ENCODE results near the gene NTM. TPM values are rescaled to one million over a fixed set of nuclear protein-coding genes. Genes with fewer than 3 reads are reported as not detected.

The NTM gene
- total RNA-seq, 1 donor from 2014 or later: not detected

DNA sequence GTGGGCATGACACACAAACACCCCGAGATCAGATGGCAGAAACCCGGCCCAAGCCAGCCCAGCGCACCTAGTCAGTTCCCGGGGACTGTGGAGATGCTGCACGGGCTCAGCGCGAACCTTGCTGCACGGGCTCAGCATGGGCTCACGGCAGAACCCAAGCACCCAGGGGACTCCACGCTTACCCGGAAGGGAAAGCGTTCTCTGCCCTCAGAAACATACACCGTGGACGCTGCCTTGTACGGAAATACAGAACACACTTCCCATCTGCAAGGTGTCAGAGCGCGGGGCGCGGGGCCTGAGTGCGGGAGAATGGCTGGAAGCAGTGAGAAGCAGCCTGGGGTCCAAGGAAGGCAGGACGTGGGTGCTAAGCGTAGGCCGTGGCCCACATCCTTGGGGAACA lies 319.9 kb downstream of the NTM start:
- ATAC-seq (ENCODE audit: low read depth) (no peak), DNase-seq (no peak)
- peaks cover 18% of the 10 kb centered on the region for H3K27me3 Mint-ChIP-seq
- H3K4me1 Mint-ChIP-seq: no peaks in the 10 kb centered on the region
- H3K9me3 Mint-ChIP-seq: no peaks in the 10 kb centered on the region
- TF ChIP-seq, protein P1, sequence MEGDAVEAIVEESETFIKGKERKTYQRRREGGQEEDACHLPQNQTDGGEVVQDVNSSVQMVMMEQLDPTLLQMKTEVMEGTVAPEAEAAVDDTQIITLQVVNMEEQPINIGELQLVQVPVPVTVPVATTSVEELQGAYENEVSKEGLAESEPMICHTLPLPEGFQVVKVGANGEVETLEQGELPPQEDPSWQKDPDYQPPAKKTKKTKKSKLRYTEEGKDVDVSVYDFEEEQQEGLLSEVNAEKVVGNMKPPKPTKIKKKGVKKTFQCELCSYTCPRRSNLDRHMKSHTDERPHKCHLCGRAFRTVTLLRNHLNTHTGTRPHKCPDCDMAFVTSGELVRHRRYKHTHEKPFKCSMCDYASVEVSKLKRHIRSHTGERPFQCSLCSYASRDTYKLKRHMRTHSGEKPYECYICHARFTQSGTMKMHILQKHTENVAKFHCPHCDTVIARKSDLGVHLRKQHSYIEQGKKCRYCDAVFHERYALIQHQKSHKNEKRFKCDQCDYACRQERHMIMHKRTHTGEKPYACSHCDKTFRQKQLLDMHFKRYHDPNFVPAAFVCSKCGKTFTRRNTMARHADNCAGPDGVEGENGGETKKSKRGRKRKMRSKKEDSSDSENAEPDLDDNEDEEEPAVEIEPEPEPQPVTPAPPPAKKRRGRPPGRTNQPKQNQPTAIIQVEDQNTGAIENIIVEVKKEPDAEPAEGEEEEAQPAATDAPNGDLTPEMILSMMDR (IDR thresholded peaks at IDR 0.05): no peak
- ChIA-PET CTCF (no interaction called here), POLR2A (no interaction called here)
- H3K27ac Mint-ChIP-seq: no peak overlapping the region
- no peaks in the 10 kb centered on the region for H3K36me3 Mint-ChIP-seq (ENCODE audit: low read depth)
- intact Hi-C loops (cut with micrococcal nuclease): no loop called here
- H3K4me3 Mint-ChIP-seq: no peak overlapping the region

DNA sequence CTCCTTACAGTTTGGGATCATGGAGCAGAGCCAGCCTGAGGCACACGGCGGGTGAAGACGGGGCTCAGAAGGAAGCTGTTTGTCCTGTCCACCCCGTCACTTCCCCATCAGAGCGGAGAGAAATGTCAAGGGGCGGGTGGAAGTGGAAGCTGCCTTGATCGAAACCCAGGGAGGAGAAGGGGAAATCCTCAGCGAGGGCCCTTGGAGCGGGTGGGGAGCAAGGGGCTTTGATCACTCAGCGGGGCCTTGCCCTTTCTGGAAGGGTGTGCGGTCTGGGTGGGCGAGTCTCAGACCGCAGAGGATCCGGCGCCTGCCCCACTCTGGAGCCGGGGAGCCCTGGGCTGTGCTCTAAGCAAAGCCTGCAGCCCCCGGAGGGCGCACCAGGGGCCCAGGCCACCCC lies 320.4 kb downstream of the NTM start:
- intact Hi-C loops (cut with micrococcal nuclease): no loop called here
- ATAC-seq (ENCODE audit: low read depth) (no peak), DNase-seq (no peak)
- Mint-ChIP-seq H3K9me3 (no peaks in the 10 kb centered on the region), H3K4me3 (no peak overlapping the region), H3K27ac (no peak overlapping the region), H3K36me3 (ENCODE audit: low read depth) (no peaks in the 10 kb centered on the region), H3K4me1 (no peaks in the 10 kb centered on the region), H3K27me3 (peaks cover 18% of the 10 kb centered on the region)
- TF ChIP-seq, protein P1 (IDR thresholded peaks at IDR 0.05): no peak
- ChIA-PET POLR2A (no interaction called here), CTCF (no interaction called here)

DNA sequence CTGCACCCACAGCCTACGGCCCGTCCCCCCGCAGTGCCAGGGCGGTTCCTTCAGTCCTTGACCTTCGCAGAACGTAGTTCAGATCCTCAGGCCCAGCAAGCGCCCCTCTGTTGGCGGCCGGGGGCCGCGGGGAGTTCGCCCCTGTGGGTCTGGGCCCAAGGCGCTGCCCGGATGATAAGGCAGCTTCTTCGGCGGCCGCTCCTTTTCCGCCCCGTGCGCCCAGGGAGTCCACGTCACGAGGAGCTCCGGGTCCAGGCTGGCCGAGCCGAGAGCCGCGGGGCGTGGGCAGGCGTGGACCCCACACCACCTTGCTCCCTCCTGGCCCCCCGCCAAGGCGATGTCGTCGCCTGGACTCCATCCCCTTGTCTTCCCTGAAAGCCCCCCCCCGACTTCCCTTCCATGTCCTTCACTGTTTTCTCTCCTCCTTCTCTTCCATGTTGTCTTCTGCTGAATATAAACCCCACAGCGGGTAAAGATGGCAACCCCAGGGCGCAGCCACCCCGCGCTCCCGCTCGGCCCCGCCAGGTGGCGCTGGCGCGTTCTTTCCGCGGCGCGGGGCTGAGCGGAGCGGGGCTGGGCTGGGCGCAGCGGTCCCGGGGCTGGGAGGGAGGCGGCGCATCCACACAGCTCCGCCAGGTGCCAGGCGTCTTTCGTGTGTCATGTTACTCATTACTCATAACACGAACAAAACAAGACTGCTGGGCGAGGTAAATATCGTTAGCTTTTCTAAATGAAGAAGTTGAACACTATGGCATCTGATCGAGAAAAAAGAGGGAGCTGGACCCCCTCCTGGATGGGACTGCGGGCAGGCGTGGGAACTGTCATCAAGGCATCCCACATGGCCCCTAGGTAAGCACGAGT lies 321.0 kb downstream of the NTM start:
- intact Hi-C loops (cut with micrococcal nuclease): no loop called here

DNA sequence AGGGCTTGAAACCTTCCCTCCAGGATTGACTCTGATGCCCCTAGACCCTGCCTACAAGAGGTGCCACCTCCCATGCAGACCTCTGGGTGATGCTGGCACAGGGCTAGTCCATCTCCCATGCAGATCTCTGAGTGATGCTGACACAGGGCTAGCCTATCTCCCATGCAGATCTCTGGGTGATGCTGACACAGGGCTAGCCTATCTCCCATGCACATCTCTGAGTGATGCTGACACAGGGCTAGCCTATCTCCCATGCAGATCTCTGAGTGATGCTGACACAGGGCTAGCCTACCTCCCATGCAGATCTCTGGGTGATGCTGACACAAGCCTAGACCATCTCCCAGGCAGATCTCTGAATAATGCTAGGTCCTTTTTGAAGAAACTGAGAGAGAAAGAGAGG lies 321.7 kb downstream of the NTM start:
- H3K27ac Mint-ChIP-seq: no peak overlapping the region
- H3K36me3 Mint-ChIP-seq (ENCODE audit: low read depth): no peaks in the 10 kb centered on the region
- ChIA-PET CTCF (no interaction called here), POLR2A (no interaction called here)
- DNase-seq (no peak), ATAC-seq (ENCODE audit: low read depth) (no peak)
- intact Hi-C loops (cut with micrococcal nuclease): no loop called here
- TF ChIP-seq, protein P1 (IDR thresholded peaks at IDR 0.05): no peak
- no peaks in the 10 kb centered on the region for H3K9me3 Mint-ChIP-seq
- no peak overlapping the region for H3K4me3 Mint-ChIP-seq
- no peaks in the 10 kb centered on the region for H3K4me1 Mint-ChIP-seq
- peaks cover 12% of the 10 kb centered on the region for H3K27me3 Mint-ChIP-seq

More for the DNA sequence above, 321.0 kb downstream of the NTM start:
- Mint-ChIP-seq H3K9me3 (no peaks in the 10 kb centered on the region), H3K4me1 (no peaks in the 10 kb centered on the region), H3K27me3 (peaks cover 14% of the 10 kb centered on the region), H3K27ac (no peak overlapping the region), H3K36me3 (ENCODE audit: low read depth) (no peaks in the 10 kb centered on the region), H3K4me3 (no peak overlapping the region)
- no peak for ATAC-seq (ENCODE audit: low read depth)
- ChIA-PET POLR2A (no interaction called here), CTCF (no interaction called here)
- no peak for DNase-seq
- TF ChIP-seq, protein P1 (IDR thresholded peaks at IDR 0.05): no peak

DNA sequence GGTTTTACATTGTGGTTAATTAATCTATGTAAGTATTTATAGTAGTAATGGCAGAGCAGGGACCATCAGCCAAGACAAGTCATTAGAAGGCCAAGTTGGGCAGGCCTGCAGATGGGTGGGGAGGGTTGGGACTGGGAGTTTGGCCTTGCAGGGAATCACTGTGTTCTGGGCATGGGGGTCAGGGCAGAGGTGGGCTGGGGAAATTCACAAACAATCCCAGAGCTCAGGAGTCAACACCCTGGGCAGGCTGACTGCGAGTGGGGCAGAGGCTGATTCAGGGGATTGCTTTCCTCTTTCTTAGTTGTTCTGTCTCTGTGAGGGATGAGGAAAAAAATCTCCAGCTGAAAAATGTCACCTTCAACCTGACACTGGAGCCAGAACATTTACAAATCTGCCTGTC lies 322.5 kb downstream of the NTM start:
- ATAC-seq (ENCODE audit: low read depth) (no peak), DNase-seq (no peak)
- POLR2A ChIA-PET: no interaction called here
- H3K27me3 Mint-ChIP-seq: peaks cover 12% of the 10 kb centered on the region
- no peak overlapping the region for H3K27ac Mint-ChIP-seq
- no peak overlapping the region for H3K4me3 Mint-ChIP-seq
- no peaks in the 10 kb centered on the region for H3K36me3 Mint-ChIP-seq (ENCODE audit: low read depth)
- intact Hi-C loops (cut with micrococcal nuclease): no loop called here
- H3K4me1 Mint-ChIP-seq: no peaks in the 10 kb centered on the region
- H3K9me3 Mint-ChIP-seq: no peaks in the 10 kb centered on the region
- CTCF ChIA-PET: no interaction called here
- TF ChIP-seq, protein P1 (IDR thresholded peaks at IDR 0.05): no peak
